H54 (cell line): Measurements from ENCODE around the gene JAK1.

Experiments
- DNase-seq: peaks from one replicate; pipeline ENCODE4 v3.0.0; 2011; ENCODE audit warnings: low spot score, mixed read lengths; ENCODE audit not compliant: insufficient read length
- FAIRE-seq: peaks from 3 replicates; lab custom pipeline; 2011; peaks lifted over from hg19 to GRCh38; lab: Jason Lieb, UNC
- POLR2A ChIP-seq: IDR thresholded peaks from 2 replicates; pipeline ENCODE4 v1.6.1; 2011; ENCODE audit warnings: low read depth, mild to moderate bottlenecking, low read length

JAK1 gene

DNA sequence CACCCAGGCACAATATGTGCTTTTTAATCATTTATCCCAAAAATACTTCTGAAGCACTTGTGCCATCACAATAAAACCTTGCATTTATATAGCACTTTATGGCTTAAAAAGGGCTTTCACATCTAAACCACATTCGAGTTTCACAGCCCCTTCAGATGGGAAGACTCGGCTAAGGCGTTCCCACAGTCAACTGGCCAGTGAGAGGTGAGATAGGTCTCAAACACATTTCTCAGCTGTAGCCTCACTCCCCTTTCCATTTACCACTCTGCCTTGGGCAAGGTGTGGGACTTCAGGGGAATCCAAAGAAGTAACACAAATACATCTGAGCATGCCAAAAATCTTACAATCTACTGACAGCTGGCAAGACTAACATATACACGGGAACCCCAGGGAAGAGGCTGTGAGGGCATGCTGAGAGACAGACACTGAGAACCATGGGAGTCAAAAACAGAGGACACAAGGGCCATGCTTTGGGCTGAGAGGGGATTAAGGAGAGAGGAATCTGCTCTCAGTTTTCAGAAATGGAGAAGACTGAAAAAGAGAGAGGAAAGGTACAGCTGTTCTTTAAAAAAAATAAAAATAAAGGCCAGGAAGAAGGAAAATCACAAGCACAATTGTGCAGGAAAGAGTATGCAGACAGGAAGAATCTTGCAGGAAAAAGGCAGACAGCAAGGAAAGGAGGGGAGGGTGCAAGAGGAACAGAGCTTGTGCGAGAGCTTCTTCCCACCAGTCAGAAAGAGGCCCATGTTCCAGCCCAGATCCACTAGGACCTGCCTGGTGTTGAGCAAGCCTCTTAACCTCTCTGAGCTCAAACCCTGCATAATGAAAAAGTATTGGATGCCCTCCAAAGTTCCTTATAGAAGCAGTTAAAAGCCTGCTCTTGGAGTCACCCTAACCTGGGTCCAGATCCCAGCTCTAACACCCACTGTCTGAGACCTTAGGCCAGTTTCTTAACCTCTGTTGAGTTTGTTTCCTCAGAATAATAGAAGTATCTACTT, 73.5 kb downstream of the JAK1 start:
- FAIRE-seq (no peak), DNase-seq (no peak)
- TF ChIP-seq POLR2A, result no peak

DNA sequence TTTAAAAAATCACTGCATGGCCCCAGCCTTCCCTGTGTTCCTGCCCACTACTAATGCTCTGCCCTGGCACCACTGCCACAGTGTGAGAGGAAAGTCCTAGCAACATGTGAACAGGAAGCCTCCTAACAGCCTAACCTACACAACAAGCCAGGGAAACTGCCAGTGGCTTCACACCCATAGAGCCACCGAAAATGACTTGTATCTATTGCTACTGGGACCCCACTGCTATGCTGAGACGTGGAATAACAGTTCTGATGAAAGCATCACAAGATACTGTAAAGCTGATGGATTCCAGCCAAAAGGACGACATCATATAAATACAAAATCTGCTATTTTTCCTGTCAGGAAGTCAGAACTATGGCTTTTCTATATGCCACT, 74.9 kb downstream of the JAK1 start:
- no peak for DNase-seq
- FAIRE-seq, result no peak
- no peak for TF ChIP-seq POLR2A

DNA sequence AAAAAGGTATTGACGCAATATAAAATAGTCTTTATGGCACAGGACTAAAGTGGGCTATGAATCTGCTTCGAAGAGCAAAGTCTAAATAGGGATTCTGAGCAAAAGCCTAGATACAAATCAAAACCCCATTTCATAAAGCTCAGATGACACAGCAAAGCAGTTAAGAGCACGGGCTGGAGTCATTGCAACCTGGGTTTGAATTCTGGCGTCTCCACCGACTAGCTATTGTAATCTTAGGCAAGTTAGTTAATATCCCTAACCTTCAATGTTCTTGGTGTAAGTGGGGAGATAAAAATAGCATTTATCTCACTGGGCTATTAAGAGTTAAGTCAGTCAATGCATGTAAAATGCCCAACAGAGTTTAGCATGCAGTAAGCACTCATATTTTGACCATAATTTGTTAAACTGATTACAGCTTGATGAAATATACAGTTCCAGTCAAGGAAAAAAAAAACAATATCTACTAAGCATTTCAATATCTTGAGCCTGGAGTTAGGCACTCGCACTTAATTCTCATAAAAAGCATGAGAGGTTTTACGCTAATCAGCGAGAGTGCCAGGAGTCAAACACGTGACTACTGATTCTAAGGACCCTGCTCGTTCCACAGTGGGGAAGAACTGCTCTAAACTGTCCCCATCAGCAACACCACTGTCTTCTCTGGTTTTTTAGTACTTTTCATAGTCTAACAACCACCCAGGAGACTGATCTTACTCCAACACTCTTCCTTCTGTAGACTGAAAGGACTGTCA, 75.5 kb downstream of the JAK1 start:
- FAIRE-seq, result no peak
- no peak for TF ChIP-seq POLR2A
- no peak for DNase-seq

DNA sequence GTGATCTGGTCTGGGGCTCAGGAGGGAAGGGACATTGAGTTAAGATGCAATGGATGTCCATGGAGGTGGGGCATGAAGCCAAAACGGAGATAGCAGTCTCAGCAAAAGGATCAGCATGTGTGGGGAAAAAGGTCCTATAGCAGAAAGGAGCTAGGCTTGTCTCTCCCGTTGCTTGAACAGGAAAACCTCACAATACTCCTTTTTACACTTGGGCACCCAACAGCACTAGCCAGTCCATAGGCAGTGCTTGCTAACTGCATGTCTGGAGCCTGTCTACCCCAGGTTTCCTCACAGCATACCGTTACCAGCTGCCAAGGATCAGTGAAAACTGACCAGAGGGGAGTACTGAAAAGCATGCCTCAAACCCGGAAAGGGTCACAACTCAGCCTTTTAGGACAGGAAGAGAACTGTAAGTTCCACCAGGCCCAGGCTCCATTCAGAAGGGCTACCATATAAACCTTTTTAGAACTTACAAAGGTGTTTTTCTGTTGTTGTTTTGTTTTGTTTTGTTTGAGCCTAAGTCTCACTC, 78.6 kb downstream of the JAK1 start:
- TF ChIP-seq POLR2A, result no peak
- FAIRE-seq (no peak), DNase-seq (no peak)

DNA sequence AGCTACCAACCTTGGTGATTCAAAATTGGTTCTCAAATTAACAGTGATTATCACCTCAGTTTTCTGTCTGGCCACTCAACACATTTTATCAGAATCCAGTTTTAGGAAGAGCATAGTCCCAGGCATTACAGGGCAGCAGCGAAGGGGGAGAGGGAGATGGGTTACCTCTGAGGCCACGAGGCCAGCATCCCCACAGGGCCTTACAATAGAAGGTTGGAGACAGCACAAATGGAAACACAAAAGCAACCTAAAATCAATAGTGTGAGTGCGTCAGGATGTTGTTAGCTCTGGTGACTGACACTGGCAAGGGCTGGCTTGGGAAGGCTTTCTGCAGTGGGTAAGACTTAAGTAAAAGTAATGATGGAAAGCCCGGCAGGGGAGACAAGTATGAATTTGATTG, 79.5 kb downstream of the JAK1 start:
- no peak for TF ChIP-seq POLR2A
- no peak for FAIRE-seq
- DNase-seq, result no peak

DNA sequence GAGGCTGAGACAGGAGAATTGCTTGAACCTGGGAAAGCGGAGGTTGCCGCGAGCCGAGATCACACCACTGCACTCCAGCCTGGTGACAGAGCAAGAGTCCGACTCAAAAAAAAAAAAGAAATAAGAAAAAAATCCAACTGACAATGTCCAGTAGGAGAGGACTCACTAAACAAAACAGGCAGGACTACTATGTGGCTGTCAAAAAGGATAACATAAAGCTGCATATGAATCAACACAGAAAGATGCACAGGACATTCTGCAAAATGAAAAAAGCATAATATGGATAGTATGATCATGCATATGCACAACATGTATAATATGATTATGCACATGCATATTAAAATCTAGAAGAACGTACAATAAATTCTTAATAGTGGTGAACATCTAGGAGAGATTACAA, 80.7 kb downstream of the JAK1 start:
- DNase-seq (no peak), FAIRE-seq (no peak)
- TF ChIP-seq POLR2A, result no peak

DNA sequence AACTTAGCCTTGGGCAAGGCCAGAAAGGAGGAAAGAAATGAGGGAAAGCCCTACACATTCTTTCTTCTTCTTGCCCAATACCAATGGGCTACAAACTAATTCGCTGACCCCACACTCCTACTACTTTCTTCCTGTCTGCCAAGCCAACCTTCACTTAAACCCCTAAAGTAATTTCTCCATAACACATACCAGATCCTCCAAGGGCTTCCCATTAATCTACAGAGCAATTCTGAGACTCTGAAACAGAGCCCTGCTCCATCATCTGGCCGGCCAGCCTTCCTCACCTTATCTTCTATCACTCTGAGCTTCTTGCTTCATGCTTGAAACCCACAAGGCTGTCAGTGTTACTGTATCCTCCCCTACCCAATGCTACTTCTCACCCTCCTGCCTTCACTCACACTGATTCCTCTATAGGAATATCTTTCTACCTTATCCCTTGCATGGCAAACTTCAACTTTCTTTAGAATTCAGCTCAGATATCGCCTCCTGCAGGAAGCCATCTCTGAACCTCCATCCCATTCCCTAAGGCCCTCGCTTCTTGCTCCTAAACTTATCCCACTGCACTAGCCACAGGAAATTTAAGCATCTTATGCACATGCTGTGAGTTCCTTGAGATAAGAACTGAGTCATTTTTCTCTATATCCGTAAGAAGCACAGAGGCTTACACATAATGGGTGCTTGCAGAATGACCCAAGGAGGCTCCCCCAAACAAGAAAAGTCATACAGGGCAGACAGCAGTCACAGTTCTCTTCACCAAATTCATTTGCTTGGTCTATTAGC, 81.9 kb downstream of the JAK1 start:
- FAIRE-seq, result peak; percentile 71
- no peak for TF ChIP-seq POLR2A

DNA sequence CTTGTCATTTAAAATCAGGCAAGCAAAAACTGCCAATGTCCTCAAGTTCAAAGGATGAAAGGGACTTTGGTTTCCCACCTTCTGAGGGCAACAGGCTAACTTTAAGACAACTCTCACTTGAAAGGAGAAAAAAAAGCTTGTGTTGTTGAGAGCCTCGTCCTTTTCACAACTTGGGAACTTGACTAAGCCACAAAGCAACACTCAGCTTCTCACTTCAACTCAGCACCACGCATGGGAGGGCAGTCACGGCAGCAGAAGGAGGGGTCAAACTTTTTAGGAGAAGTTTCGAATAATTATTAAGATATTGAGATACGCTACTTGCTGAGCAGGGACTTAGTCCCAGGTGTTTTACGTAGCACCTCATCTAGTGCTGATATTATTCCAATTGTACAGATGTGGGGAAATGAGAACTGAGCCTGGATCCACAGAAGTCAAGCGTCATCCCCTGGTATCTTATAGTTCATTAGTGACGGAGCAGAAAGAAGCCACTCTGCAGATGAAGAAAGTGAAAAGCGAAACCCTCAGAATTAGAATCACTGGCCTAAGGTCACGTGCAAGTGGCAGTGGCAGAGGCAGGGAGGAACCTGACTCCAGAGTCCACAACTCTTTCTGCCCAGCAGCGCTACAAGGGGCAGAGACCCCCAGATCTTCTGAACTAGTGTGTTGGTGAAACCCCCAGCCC, 83.6 kb downstream of the JAK1 start:
- no peak for FAIRE-seq
- DNase-seq, result no peak
- no peak for TF ChIP-seq POLR2A

More for the DNA sequence above, 81.9 kb downstream of the JAK1 start:
- DNase-seq, result no peak

DNA sequence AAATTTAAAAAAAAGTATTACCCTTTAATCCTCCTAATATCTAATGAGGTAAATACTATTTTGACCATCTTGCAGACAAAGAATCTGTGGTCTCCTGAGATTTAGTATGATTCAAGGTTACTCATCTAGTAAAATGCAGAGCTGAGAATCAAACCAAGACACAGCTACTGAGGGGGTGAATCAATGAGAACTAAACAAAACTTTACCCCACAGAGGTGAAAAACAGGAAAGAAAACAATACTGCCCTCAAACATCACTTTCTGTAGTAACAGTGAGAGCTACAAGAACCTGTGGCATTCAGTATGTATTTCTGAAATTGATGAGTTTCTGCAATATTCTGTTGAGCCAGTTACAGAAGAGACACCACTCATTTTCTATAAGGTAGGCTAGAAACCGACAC, 85.1 kb downstream of the JAK1 start:
- peak; percentile 82 for FAIRE-seq
- peak; percentile 38 for DNase-seq
- no peak for TF ChIP-seq POLR2A

DNA sequence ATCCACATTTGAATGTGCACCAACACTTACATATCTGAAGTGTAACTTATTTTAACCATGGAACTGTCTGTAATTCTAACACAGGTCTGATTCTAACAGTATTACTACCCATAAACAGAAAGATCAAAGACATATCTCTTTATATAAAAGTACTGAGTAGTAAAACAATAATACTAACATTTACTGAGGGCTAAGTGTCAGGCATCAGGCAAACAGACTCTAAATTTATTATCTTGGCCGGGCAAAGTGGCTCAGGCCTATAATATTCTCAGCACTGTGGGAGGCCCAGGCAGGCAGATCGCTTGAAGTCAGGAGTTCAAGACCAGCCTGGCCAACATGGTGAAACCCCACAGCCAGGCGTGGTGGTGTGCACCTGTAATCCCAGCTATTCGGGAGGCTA, 85.9 kb downstream of the JAK1 start:
- DNase-seq (no peak), FAIRE-seq (no peak)
- TF ChIP-seq POLR2A, result no peak

DNA sequence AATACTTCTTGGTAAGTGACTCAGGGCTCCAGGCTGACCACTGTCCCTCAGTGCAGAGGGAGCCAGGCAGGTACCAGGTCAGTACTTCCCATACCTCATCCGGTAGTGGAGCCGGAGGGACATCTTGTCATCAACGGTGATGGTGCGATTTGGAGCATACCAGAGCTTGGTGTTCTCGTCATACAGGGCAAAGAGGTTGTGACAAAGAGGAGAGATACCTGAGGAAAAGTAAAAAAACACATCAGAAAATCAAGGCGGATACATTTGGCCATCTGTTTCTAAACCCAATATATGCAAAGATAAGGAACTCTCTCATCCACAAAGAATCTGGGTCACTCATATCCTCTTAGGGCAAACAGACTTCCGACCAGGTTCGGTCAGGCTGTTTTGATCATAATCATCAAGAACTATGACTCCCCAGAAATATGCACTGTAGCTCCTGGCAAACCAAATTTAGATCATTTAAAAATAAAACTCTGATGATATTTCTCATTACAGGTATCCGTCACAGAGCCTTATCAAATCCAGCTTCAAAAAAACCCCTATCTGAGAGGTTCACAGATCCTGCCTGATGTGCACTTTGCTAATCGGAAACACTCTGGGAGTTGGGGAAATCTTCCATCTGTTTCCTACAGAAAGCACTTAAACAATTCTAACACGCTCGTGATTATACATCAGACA, 87.3 kb downstream of the JAK1 start:
- TF ChIP-seq POLR2A, result no peak
- DNase-seq (no peak), FAIRE-seq (peak; percentile 20)

DNA sequence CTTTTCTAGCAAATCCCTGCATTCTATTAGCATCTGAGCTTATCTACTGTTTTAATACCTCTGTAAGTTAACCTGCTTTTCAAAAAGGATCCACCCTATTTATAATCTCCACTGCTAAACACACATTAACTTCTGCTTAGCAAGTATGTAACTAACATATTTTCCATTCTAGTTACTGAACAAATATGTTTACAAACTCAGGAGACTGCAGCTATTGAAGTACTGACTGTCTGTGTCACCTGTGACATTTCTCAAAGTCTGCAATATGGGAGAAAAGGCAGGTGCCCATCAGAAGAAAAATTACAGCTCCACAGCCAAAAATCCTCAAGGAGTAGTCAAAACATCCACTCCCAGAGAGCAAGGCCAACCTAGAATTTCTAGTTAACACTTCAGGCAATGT, 88.3 kb downstream of the JAK1 start:
- no peak for TF ChIP-seq POLR2A
- DNase-seq (no peak), FAIRE-seq (no peak)
